ENCODE data around the gene MMP3.
"Not testable (repeated sequence)": the region's sequence is repeated elsewhere in the genome, so short reads cannot be mapped to it uniquely, and the experiment has no call there.

The MMP3 gene

GRCh38 chr11:102843489-102843888 lies at the start of gene MMP3:
TSS of gene MMP3 (minus strand) at chr11:102843609. CDS start at chr11:102843546, 63 bp downstream.
- H3K4me3 Mint-ChIP-seq = no peak within 1 kb of the TSS
- H3K27ac Mint-ChIP-seq = no peak within 1 kb of the TSS
- no peaks in the 10 kb centered on the region for H3K36me3 Mint-ChIP-seq (ENCODE audit: low read depth)
- intact Hi-C loops (cut with micrococcal nuclease) = no loop called here
- no peaks in the 10 kb centered on the region for H3K9me3 Mint-ChIP-seq
- H3K27me3 Mint-ChIP-seq = peaks cover 22% of the 10 kb centered on the region
- no peaks in the 10 kb centered on the region for H3K4me1 Mint-ChIP-seq (ENCODE audit: low read depth)

GRCh38 chr11:102891736-102892135 lies 48.3 kb upstream of the MMP3 start:
- intact Hi-C loops (cut with micrococcal nuclease) = no loop called here
- peaks cover 23% of the 10 kb centered on the region for H3K9me3 Mint-ChIP-seq
- no peaks in the 10 kb centered on the region for H3K36me3 Mint-ChIP-seq (ENCODE audit: low read depth)
- peaks cover 29% of the 10 kb centered on the region for H3K27me3 Mint-ChIP-seq
- H3K4me1 Mint-ChIP-seq (ENCODE audit: low read depth) = peaks cover 10% of the 10 kb centered on the region
- no peak overlapping the region for H3K4me3 Mint-ChIP-seq
- H3K27ac Mint-ChIP-seq = no peak overlapping the region

GRCh38 chr11:102886999-102887398 lies 43.6 kb upstream of the MMP3 start:
- Mint-ChIP-seq H3K4me3 (no peak overlapping the region), H3K36me3 (ENCODE audit: low read depth) (no peaks in the 10 kb centered on the region), H3K9me3 (no peaks in the 10 kb centered on the region), H3K27me3 (peaks cover 17% of the 10 kb centered on the region), H3K4me1 (ENCODE audit: low read depth) (peaks cover 33% of the 10 kb centered on the region), H3K27ac (no peak overlapping the region)
- intact Hi-C loops (cut with micrococcal nuclease) = no loop called here

- Mint-ChIP-seq H3K4me1 (ENCODE audit: low read depth) (peaks cover 46% of the 10 kb centered on the region), H3K9me3 (no peaks in the 10 kb centered on the region), H3K36me3 (ENCODE audit: low read depth) (no peaks in the 10 kb centered on the region), H3K27me3 (peaks cover 1% of the 10 kb centered on the region), H3K4me3 (no peak overlapping the region), H3K27ac (peak overlapping the region; percentile 95)
- intact Hi-C loops (cut with micrococcal nuclease) = loop anchor here (5.0 kb wide), 1 partner anchor 39 kb away; no protein-coding TSS in a partner anchor
Observed at GRCh38 chr11:102883141-102883540, 39.7 kb upstream of the MMP3 start.

- H3K36me3 Mint-ChIP-seq (ENCODE audit: low read depth) = no peaks in the 10 kb centered on the region
Observed at GRCh38 chr11:102882389-102883024, 39.1 kb upstream of the MMP3 start.

GRCh38 chr11:102879801-102880200 lies 36.4 kb upstream of the MMP3 start:
- no peak overlapping the region for H3K4me3 Mint-ChIP-seq
- intact Hi-C loops (cut with micrococcal nuclease) = loop anchor here (5.0 kb wide), 2 partner anchors 42 to 62 kb away; no protein-coding TSS in a partner anchor

More at GRCh38 chr11:102882389-102883024, 39.1 kb upstream of the MMP3 start:
- Mint-ChIP-seq H3K9me3 (no peaks in the 10 kb centered on the region), H3K27me3 (peaks cover 5% of the 10 kb centered on the region), H3K27ac (peak overlapping the region; percentile 95), H3K4me1 (ENCODE audit: low read depth) (peaks cover 53% of the 10 kb centered on the region), H3K4me3 (peak overlapping the region; percentile 2)
- intact Hi-C loops (cut with micrococcal nuclease) = loop anchor here (1.0 to 5.0 kb wide), 2 partner anchors 40 to 124 kb away; no protein-coding TSS in a partner anchor

GRCh38 chr11:102878595-102878994 lies 35.2 kb upstream of the MMP3 start:
- Mint-ChIP-seq H3K4me1 (ENCODE audit: low read depth) (peaks cover 56% of the 10 kb centered on the region), H3K27me3 (peaks cover 5% of the 10 kb centered on the region), H3K36me3 (ENCODE audit: low read depth) (no peaks in the 10 kb centered on the region), H3K27ac (peak overlapping the region; percentile 52), H3K4me3 (no peak overlapping the region), H3K9me3 (no peaks in the 10 kb centered on the region)
- intact Hi-C loops (cut with micrococcal nuclease) = loop anchor here (5.0 kb wide), 1 partner anchor 64 kb away; no protein-coding TSS in a partner anchor

More at GRCh38 chr11:102879801-102880200, 36.4 kb upstream of the MMP3 start:
- Mint-ChIP-seq H3K9me3 (no peaks in the 10 kb centered on the region), H3K4me1 (ENCODE audit: low read depth) (peaks cover 59% of the 10 kb centered on the region), H3K27ac (peak overlapping the region; percentile 74), H3K36me3 (ENCODE audit: low read depth) (no peaks in the 10 kb centered on the region), H3K27me3 (peaks cover 4% of the 10 kb centered on the region)

GRCh38 chr11:102874852-102875251 lies 31.4 kb upstream of the MMP3 start, which contains the start of gene MMP12:
TSS of gene MMP12 (minus strand) at chr11:102874982. CDS start at chr11:102874937, 45 bp downstream.
- no peaks in the 10 kb centered on the region for H3K36me3 Mint-ChIP-seq (ENCODE audit: low read depth)
- no peaks in the 10 kb centered on the region for H3K9me3 Mint-ChIP-seq
- peaks cover 14% of the 10 kb centered on the region for H3K27me3 Mint-ChIP-seq

GRCh38 chr11:102869354-102869964 lies 26.1 kb upstream of the MMP3 start:
- H3K27me3 Mint-ChIP-seq = peaks cover 11% of the 10 kb centered on the region
- H3K27ac Mint-ChIP-seq; H3K4me1 Mint-ChIP-seq (ENCODE audit: low read depth); H3K36me3 Mint-ChIP-seq (ENCODE audit: low read depth); H3K9me3 Mint-ChIP-seq; H3K4me3 Mint-ChIP-seq; intact Hi-C loops (cut with micrococcal nuclease): not testable (repeated sequence)

More at GRCh38 chr11:102874852-102875251, 31.4 kb upstream of the MMP3 start, which contains the start of gene MMP12:
- peak within 1 kb of the TSS; percentile 50 for H3K4me3 Mint-ChIP-seq
- H3K4me1 Mint-ChIP-seq (ENCODE audit: low read depth) = peaks cover 35% of the 10 kb centered on the region
- intact Hi-C loops (cut with micrococcal nuclease) = loop anchor here (5.0 kb wide), 1 partner anchor 67 kb away; no protein-coding TSS in a partner anchor
- peak within 1 kb of the TSS; percentile 22 for H3K27ac Mint-ChIP-seq

GRCh38 chr11:102868339-102868738 lies 24.9 kb upstream of the MMP3 start:
- Mint-ChIP-seq H3K27me3 (peaks cover 15% of the 10 kb centered on the region), H3K4me3 (no peak overlapping the region), H3K27ac (no peak overlapping the region), H3K36me3 (ENCODE audit: low read depth) (no peaks in the 10 kb centered on the region), H3K9me3 (no peaks in the 10 kb centered on the region), H3K4me1 (ENCODE audit: low read depth) (no peaks in the 10 kb centered on the region)
- intact Hi-C loops (cut with micrococcal nuclease) = no loop called here

- Mint-ChIP-seq H3K27me3 (peaks cover 12% of the 10 kb centered on the region), H3K36me3 (ENCODE audit: low read depth) (no peaks in the 10 kb centered on the region), H3K9me3 (no peaks in the 10 kb centered on the region), H3K27ac (no peak overlapping the region), H3K4me1 (ENCODE audit: low read depth) (peaks cover 5% of the 10 kb centered on the region), H3K4me3 (no peak overlapping the region)
- intact Hi-C loops (cut with micrococcal nuclease) = no loop called here
Observed at GRCh38 chr11:102864724-102865123, 21.3 kb upstream of the MMP3 start.

- H3K27ac Mint-ChIP-seq = no peak overlapping the region
- no peaks in the 10 kb centered on the region for H3K4me1 Mint-ChIP-seq (ENCODE audit: low read depth)
- H3K36me3 Mint-ChIP-seq (ENCODE audit: low read depth) = no peaks in the 10 kb centered on the region
- H3K9me3 Mint-ChIP-seq = no peaks in the 10 kb centered on the region
- H3K27me3 Mint-ChIP-seq = peaks cover 13% of the 10 kb centered on the region
- H3K4me3 Mint-ChIP-seq = no peak overlapping the region
- intact Hi-C loops (cut with micrococcal nuclease) = no loop called here
Observed at GRCh38 chr11:102853956-102854355, 10.5 kb upstream of the MMP3 start.

GRCh38 chr11:102853055-102853454 lies 9.6 kb upstream of the MMP3 start:
- Mint-ChIP-seq H3K27ac (no peak overlapping the region), H3K36me3 (ENCODE audit: low read depth) (no peaks in the 10 kb centered on the region), H3K4me1 (ENCODE audit: low read depth) (no peaks in the 10 kb centered on the region), H3K27me3 (peaks cover 12% of the 10 kb centered on the region), H3K9me3 (no peaks in the 10 kb centered on the region), H3K4me3 (no peak overlapping the region)
- intact Hi-C loops (cut with micrococcal nuclease) = no loop called here

GRCh38 chr11:102850973-102851745 lies 7.8 kb upstream of the MMP3 start:
- no peak overlapping the region for H3K27ac Mint-ChIP-seq
- H3K9me3 Mint-ChIP-seq = no peaks in the 10 kb centered on the region
- peaks cover 17% of the 10 kb centered on the region for H3K27me3 Mint-ChIP-seq
- intact Hi-C loops (cut with micrococcal nuclease) = no loop called here
- no peak overlapping the region for H3K4me3 Mint-ChIP-seq
- H3K36me3 Mint-ChIP-seq (ENCODE audit: low read depth) = no peaks in the 10 kb centered on the region
- H3K4me1 Mint-ChIP-seq (ENCODE audit: low read depth) = no peaks in the 10 kb centered on the region
